Left forelimb (tissue), 1 donor: Measurements from ENCODE around the gene TWSG1.
"Not testable (repeated sequence)": the region's sequence is repeated elsewhere in the genome, so short reads cannot be mapped to it uniquely, and the experiment has no call there.

ENCODE experiments used
- DNase-seq: peaks from one replicate; pipeline ENCODE4 v3.0.0-alpha.2; 2018; ENCODE audit warnings: low spot score

TWSG1 gene

DNA sequence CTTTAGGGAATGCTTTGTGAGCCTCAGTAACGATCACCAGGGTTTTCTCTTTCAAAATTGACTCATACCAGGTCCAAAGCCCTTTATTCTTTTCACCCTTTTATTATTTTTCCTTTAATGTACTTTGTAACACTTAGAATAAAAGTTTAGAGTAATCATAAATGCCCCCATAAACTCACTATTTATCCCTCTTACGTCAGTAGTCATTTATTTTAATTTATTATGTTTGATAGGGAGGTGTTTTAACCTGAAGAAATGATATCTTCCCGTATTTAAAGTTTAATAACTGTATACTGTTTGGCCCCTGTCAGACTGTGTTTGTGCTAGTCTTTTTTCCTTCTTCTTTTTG is 1.1 kb downstream of the TWSG1 start:
- no peak for DNase-seq

DNA sequence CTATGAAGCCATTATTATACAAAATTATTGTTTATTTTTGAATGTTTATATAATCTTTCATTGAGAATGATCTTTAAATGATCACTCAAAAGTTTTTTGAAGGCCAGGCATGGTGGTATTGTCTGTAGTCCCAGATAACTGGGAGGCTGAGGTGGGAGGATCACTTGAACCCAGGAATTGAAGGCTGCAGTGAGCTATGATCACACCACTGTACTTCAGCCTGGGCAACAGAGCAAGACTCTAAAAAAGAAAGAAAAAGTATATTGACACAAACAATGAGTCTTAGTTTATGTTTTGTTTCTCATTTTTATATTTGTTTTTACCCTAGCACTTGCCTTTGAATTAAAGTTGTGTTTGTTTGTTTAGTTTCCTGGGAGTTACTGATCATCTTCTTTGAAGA is 2.3 kb downstream of the TWSG1 start:
- DNase-seq, result no peak

DNA sequence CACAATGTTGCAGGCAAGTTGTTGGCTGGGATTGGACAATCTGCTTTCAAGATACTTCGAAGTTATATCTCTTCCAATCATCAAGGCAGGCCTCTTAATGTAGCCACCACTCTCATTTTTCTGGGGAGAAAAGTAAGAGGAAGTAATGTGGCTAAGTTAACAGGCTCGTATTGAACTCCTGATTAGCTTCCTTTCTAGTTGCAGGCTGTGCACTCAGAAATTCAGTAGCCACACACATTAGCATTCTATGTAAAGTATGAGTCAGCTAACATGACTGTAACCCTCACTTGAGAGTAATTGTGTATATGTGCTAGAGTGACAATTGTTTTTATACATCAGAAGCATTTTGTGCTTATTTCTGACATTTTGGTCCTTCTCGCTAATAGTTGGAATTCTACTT is 3.3 kb downstream of the TWSG1 start:
- no peak for DNase-seq

DNA sequence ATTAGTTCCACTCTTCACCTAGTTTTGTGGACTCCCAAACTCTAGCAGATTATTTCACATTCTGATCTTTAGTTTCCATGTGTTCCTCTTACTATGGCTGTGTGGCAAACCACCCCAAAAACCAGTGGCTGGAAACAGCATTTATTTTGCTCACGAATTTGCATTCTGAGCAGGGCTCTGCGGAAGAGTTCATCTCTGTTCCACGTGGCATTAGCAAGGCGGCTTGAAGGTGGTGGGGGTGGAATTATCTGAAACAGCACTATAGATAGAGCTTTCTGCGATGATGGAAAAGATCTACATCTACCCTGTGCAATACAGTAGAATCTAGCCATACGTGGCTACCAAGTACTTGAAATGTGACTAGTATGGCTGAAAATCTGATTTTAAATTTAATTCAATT is 5.9 kb downstream of the TWSG1 start:
- DNase-seq, result no peak

DNA sequence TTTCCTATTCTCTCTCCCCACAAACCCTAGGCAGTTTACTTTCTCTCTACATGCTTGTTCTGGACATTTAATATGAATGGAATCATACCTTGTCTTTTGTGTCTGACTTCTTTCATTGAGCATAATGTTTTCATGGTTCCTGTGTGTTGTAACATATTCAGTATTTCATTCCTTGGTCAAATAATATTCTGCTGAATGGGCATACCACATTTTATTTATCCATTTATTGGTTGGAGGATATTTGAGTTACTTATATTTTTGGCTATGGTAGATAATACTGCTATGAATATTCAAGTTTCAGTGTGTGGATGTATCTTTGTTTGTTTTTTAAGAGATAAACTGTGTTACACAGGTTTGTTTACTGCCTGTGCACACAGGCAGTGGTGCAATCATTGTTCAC is 9.0 kb downstream of the TWSG1 start:
- DNase-seq, result no peak

DNA sequence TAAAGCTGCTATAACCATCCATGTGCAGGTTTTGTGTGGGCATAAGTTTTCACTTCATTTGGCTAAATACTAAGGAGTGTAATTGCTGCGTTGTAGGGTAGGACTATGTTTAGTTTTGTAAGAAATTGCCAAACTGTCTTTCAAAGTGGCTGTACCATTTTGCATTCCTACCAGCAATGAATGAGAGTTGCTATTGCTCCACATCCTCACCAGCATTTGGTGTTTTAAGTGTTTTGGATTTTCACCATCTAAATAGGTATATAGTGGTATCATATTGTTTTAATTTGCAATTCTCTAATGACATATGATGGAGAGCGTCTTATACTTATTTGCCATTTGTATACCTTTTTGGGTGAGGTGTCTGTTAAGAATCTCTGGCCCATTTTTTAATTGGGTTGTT is 12.2 kb downstream of the TWSG1 start:
- DNase-seq, result no peak

DNA sequence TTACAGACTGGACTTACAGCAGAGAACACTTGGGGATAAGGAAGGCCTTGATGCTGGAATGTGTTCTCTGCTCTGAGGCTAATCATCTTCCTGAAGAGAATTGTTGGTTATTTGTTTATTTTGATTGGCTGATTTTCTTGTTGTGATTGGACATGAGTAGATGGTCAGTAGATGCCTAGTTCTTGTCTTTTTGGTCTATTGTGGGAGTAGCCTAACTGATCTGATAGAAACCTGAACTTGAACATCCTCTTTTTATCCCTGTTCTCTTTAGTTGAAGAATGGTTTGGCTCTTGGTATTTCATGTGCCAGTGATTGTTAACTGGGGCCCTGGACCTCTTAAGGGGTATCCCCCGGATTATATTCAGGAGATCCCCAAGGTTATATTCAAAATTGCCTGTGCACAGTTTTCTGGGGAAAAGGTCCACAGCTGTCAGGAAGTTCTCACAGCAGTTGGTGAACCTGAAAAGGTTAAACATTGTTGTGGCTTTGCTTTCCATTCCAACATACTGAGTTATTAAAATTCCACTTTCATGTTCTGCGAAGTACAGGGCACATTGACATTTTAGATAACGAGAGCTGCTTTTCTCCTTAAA is 13.6 kb downstream of the TWSG1 start:
- no peak for DNase-seq

DNA sequence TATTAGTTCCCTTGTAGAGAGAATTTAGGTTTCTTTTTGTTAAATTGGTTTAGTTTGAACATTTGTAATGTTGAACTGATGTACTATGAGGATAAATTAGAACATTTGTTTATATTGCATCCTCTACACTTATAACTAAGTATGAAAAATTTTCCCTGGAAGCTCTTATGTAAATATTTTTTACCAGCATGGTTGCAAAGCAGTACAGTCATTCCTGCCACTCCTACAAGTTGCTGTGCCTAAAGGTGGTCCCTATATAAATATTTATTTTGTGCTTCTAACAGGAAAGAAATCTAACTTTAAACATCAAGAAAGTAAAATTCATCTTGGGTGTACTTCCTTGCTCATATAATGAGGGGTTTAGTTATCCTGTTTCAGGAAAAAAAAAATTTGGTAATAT is 14.2 kb downstream of the TWSG1 start:
- no peak for DNase-seq

DNA sequence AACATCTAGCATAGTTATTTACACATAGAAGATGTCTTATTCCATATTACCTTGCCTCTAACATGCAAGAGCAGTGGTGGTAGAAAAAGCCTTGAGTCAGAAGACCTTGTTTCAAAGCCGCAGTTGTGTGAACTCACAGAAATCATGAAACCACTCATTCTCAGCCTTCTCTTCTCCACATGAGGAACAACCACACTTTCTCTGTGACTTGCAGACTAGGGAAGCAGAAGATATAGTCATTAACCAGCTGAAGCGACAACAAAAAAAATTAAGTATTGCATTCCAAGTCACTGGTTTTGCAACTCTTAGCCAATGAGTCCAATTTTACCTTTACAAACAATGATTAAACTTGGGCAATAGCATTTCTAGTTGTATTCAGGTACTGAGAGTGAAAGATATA is 19.0 kb downstream of the TWSG1 start:
- DNase-seq, result no peak

DNA sequence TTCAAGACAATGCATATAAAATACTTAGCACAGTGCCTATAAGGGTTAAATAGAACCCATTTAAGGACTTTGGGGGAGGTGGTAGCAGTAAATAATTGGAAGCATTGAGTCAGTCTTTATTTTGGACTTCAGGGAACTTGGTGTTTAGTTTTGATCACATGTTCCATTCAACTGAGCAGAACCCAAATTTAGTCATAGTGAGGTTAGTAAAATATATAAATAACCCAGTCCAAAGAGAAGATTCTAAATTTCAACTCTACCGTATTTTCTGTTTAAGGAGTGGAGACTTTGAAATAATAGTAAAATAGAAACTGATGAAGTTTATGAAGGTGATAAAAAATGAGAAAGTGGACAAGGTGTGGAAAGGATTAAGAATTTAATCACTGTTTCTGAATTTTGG is 19.7 kb downstream of the TWSG1 start:
- DNase-seq, result no peak

DNA sequence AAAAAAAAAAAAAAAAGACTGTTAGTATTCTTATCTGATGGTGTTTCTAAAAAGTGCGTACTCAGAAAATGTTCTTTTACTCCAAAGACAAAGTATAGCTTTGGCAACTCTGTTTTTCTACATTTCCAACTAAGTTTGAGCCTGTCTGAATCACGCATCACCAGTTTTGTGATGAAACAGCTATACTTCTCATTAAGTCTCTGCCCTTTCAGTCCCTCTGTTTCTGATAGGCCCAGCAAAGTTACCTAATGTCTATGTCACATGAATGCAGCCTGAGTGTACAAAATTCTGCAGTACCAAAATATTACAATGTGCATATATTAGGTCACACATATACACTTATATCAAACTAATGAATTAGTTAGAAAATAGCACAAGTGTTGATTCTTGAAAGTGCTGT is 22.4 kb downstream of the TWSG1 start:
- DNase-seq, result no peak

DNA sequence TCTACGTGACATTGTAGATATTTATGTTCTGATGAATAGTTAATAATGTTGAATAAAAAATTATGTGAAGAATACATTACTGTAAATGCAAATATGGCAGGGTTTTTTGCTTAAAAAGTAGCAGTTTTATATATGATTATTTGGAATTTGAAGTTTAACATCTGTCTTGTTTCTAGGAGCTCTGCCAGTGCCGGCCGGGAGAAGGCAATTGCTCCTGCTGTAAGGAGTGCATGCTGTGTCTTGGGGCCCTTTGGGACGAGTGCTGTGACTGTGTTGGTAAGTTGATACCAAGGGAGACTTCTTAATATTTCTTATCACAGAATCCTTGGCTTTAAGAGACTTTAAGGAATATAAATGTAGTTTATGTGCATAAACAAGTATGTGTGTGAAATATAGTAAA is 25.2 kb downstream of the TWSG1 start:
- DNase-seq, result no peak

DNA sequence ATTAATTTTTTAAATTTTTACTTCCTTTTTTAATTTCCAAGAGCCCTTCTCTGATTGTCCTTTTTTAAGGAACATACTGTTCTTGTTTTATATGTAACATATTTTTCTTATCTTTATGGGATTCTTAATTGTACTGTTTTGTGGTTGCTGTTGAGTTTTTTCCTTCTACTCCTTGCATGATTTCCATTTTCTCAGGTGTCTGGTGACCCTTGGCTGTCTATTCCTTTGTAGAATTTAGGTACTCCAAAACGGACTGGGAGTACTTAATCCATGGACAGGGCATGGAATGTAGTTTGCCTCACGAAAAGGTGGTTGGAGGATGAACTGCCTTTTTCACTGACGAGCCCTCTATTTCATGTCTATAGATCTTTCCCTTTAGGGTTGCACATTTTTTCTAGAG is 26.6 kb downstream of the TWSG1 start:
- DNase-seq, result no peak

DNA sequence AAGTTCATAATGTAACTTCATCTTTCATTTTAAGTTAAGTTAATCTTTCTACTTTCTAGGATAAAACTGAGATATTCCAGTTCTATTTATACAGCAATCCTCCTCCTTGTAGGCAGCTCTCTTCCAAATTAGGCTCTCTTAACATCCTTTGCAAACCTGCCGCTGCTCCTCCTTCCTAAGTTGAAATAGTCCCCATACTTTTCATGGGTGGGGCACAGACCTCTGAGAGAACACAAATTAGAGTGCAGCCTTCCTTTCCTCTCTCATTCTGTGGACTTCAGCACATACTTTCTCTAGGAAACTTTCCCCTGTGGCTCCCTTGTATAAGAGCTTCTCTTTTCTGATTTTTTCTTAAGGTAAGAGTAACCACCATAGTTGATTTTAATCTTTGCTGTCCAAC is 28.3 kb downstream of the TWSG1 start:
- no peak for DNase-seq

DNA sequence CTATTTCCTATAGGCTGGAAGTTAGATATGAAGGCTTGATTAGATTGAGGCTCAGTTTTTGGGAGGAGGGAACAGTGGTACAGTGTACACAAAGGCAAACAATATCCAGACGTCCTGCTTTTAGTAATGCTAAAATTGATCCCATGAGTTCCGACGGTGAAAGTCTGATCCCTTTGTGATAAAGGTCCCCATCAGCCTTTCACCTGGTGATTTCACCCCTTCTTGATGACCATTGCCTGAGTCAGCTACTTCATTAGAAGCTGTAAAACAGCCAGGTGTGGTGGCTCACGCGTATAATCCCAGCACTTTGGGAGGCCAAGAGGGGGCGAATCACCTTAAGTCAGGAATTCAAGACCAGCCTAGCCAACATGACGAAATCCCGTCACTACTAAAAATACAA is 29.7 kb downstream of the TWSG1 start:
- no peak for DNase-seq

DNA sequence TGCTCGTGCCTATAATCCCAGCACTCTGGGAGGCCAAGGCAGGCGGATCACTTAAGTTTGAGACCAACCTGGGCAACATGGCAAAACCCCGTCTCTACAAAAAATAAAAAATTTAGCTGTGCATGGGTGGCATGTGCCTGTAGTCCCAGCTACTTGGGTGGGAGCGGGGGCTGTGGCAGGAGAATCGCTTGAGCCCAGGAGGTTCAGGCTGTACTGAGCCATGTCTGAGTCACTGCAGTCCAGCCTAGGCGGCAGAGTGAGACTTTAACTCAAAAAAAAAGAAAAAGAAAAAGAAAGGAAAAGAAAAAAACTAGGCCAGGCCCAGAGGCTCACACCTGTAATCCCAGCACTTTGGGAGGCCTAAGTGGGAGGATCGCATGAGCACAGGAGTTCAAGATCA is 30.8 kb downstream of the TWSG1 start:
- no peak for DNase-seq

DNA sequence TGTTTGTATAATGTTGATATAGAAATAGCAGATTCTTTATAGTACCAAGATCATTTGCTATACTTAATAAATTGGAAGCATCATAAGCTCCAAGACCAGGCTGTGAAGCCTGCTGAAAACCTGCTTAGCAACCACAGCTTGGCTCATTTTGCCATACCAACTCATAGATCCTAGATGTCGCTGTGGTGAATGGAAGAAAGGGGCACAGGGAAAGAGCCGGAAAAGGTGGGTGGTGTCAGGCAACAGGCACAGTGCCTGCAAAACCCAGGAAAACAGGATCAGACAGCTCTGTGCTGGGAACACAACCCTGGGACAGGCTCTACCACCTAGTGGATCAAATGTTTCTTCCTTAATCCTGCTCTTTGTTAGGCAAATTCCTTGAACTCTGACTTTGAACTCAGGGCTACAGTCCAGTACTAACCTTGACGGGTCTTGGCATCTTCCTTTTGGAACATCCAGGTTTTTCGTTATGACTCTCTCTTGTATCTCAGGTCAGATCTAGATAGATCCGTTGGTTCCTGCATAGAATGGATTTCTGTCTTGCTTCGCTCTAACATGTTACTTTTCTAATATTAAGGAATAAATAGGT is 31.6 kb downstream of the TWSG1 start:
- DNase-seq, result no peak

DNA sequence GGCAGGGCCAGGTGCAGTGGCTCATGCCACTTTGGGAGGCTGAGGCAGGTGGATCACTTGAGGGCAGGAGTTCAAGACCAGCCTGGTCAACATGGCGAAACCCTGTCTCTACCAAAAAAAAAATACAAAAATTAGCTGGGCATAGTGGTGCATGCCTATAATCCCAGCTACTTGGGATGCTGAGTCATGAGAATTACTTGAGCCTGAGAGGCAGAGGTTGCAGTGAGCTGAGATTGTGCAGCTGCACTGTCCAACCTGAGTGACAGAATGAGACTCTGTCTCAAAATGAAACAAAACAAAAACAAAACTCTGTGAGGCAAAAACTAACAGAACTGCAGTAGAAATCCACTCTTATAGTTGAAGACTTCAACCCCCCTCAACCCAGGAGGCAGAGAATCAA is 38.7 kb downstream of the TWSG1 start:
- not testable (repeated sequence) for DNase-seq

DNA sequence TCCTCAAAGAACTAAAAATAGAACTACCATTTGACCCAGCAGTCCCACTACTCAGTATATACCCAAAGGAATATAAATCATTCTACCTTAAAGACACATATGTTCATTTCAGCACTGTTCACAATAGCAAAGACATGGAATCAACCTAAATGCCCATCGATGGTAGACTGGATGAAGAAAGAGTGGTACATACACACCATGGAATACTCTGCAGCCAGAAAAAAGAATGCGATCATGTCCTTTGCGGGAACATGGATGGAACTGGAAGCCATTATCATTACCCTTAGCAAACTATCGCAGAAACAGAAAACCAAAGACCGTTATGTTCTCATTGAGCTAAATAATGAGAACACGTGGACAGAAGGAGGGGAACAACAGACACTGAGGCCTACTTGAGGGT is 44.5 kb downstream of the TWSG1 start:
- DNase-seq, result no peak

DNA sequence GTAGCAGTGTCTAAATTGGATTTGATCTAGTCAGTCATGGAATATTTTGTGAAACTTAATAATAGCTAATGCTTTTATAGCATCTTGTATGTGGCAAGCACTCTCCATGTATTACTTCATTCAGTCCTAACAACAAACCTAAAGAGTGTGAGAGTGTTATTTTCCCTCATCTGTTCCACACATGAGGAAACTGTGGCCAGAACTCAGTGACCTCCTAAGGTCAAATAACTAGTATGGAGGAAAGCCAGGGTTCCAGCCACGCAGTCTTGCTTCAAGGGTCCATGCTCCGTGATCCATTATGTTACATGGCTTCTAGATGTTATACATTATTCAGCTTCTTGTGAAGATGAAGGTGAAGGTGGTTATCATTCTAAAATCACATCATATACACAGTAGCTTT is 45.5 kb downstream of the TWSG1 start:
- no peak for DNase-seq

DNA sequence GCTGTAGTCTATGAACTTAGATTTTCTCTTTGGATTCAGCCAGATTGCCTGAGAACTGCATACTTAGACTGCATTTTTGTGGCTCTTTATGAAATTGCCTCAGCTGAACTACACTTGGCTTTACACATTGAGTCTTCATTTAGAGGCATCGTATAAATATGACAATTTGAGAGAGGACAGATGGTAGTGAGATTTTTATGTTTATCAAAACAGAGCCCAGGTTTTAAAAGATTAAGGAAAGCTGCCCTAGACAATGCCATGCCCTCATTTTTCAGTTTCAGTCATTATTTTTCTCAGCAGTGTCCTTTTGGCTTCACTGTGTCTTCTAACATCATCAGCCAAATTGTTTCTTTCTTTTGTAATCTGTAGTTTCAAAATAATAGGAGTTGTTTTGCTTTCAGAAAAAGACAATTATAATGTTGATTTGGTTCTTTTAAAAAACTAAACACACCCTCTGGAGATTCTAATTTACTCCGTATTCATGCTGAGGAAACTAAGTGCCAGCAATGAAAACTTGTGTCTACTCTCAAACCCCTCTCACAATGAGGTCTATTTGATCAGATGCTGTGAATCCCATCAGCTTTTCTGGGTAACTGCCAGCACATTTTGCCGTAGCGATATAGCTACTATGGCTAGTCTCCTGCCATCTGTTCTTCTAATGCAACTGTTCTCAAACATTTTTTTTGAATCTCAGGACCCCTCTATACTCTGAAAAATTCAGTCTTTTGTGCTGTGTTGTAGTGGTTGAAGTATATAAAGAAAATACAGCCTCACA is 46.2 kb downstream of the TWSG1 start:
- DNase-seq, result no peak

DNA sequence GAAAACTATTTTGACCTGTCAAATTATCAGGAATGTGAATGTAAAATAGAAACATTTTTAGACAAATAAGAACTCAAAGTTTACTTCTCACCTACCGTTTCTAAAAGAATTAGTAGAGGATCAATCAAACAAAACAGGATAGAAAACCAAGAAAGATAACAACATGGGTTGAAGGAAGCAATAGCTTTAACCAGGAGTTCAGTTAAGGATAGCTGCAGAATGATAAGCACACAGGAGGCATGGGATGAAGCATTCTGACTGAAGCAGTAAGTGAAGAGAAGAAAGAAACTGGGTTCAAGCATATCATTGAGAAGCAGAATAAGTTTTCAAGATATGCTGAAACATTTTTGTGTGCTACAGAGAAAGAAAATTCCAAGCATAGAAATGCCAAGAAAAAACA is 52.3 kb downstream of the TWSG1 start:
- DNase-seq, result no peak

DNA sequence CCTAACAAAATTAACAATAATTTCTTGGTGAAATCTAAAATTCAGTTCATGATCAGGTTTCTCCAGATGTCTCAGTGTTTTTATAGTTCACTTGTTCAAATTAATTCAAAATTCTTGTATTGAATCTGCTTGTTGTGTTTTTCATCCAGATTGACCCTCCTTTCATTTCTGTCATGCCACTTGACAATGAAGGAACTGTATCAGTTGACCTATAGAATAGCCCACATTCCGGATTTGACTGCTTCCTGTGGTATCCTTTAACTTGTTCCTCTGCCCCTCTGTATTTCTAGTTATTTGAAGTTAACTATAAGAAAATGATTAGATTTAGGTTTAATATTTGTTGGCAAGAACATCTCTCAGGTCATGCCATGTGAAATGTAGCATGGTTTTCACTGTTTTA is 53.3 kb downstream of the TWSG1 start:
- DNase-seq, result no peak

DNA sequence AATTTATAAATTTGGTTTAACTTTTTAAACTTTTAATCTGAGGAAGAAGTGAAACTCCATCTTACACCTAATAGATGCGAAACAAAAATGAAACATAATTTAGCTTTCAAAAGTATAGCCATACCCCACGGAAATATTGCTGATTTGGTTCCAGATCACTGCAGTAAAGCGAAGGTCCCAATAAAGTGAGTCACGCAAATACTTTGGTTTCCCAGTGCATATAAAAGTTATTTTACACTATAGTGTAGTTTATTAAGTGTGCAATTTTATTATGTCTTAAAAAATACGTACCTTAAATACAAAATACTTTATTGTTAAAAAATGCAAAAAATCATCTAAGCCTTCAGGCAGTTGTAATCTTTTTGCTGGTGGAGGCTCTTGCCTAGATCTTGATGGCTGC is 55.1 kb downstream of the TWSG1 start:
- no peak for DNase-seq
